Effector CD8-positive, alpha-beta T cell (primary cell): ENCODE data around the gene AMH.

ENCODE experiments used
- DNase-seq: peaks from one replicate; lab custom pipeline; 2025; lab: John Stamatoyannopoulos, UW

The AMH gene

GRCh38 chr19:2235381-2236063, 13.6 kb upstream of the AMH start:
- no peak for DNase-seq

GRCh38 chr19:2236064-2236313, 13.1 kb upstream of the AMH start:
- DNase-seq = no peak

- DNase-seq = peak; percentile 96
These were observed 12.6 kb upstream of the AMH start, which contains the start of the genes PLEKHJ1 and SF3A2 for GRCh38 chr19:2236314-2237050. TSS of gene PLEKHJ1 (minus strand) at chr19:2236329. CDS start at chr19:2236248, 81 bp downstream. TSS of gene SF3A2 (plus strand) at chr19:2236824. CDS start at chr19:2243419, 6,595 bp downstream.

GRCh38 chr19:2237051-2237868, 11.9 kb upstream of the AMH start:
- DNase-seq = no peak

- DNase-seq = no peak
These were observed 11.3 kb upstream of the AMH start for GRCh38 chr19:2237869-2238153.

GRCh38 chr19:2239173-2239572, 9.9 kb upstream of the AMH start:
- DNase-seq = no peak

- DNase-seq = peak; percentile 27
These were observed 9.1 kb upstream of the AMH start for GRCh38 chr19:2239771-2240770.

GRCh38 chr19:2240881-2241760, 8.0 kb upstream of the AMH start:
- no peak for DNase-seq

- no peak for DNase-seq
These were observed 7.0 kb upstream of the AMH start for GRCh38 chr19:2242092-2242537.

GRCh38 chr19:2242816-2243215, 6.3 kb upstream of the AMH start:
- DNase-seq = no peak

GRCh38 chr19:2243274-2244124, 5.6 kb upstream of the AMH start:
- DNase-seq = no peak

GRCh38 chr19:2244125-2244411, 5.1 kb upstream of the AMH start:
- DNase-seq = no peak

GRCh38 chr19:2244486-2244885, 4.6 kb upstream of the AMH start:
- no peak for DNase-seq

GRCh38 chr19:2245273-2245672, 3.9 kb upstream of the AMH start:
- no peak for DNase-seq

GRCh38 chr19:2246014-2246620, 3.0 kb upstream of the AMH start:
- DNase-seq = no peak

- DNase-seq = no peak
These were observed 2.2 kb upstream of the AMH start for GRCh38 chr19:2246801-2247361.

GRCh38 chr19:2247433-2248101, 1.6 kb upstream of the AMH start:
- DNase-seq = no peak

- no peak for DNase-seq
These were observed 750 bp upstream of the AMH start for GRCh38 chr19:2248136-2249009.
